Renal pelvis (tissue), 4 donors: ENCODE data around the gene CFLAR. TPM values are rescaled to one million over a fixed set of nuclear protein-coding genes. Genes with fewer than 3 reads are reported as not detected.

Experiments used
- DNase-seq: peaks from one replicate; pipeline ENCODE4 v3.0.0-alpha.2; 2013
- polyA plus RNA-seq, 3 donors: library from polyadenylated mRNA; unstranded; fragments of 120-200 nt; gene quantifications; one replicate each; pipeline ENCODE4 v1.2.1, GENCODE V29; 2013; ENCODE audit not compliant: insufficient read length in 3 of 3

Gene CFLAR
- polyA plus RNA-seq, 3 donors = 42.1 to 84.4 (median 81.6) TPM

DNA sequence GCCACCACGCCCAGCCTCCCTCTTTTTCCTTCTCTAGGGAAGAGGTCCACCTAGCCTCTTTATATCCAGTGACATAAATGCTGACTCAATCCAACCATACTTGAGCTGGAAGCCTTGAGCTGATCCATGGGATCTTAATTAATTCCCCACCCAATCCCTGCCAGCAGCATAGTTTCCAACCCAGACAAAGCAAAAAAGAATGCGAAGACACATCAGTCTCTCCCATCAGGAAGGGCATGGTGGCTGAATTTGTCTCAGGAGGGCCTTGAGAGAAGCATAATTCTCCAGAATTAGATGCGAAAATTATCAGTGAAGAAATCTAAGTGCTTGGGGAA is 89.5 kb downstream of the CFLAR start:
- DNase-seq = no peak

DNA sequence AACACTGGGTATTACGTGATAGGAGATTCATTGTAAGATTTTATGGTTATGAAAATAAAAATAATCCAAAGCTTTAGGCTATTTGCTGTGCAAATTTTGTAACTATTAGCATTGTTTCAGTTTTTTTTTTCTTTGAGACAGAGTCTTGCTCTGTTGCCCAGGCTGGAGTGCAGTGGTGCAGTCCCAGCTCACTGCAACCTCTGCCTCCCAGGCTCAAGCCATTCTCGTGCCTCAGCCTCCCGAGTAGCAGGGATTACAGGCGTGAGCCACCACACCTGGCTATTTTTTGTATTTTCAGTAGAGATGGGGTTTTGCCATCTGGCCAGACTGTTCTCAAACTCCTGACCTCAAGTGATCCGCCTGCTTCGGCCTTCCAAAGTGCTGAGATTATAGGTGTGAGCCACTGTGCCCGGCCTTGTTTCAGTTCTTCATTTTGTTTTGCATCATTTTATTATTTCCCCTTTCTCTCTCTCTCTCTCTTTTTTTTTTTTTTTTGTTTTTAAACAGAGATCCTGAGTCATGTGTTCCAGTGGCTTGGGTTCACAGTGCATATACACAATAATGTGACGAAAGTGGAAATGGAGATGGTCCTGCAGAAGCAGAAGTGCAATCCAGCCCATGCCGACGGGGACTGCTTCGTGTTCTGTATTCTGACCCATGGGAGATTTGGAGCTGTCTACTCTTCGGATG is 92.7 kb downstream of the CFLAR start:
- no peak for DNase-seq

DNA sequence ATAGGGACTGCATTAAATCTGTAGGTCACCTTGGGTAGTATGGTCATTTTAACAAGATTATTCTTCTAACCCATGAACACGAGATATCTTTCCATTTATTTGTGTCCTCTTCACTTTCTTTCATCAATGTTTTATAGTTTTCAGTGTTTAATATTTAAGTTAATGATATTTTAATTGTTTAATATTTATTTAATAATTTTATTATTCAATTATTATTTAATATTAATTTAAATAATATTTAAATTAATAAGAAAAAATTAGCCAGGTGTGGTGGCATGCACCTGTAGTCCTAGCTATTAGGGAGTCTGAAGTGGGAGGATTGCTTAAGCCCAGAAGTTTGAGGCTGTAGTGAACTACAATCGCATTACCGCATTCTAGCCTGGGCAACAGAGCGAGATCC is 100.0 kb downstream of the CFLAR start:
- DNase-seq = no peak

DNA sequence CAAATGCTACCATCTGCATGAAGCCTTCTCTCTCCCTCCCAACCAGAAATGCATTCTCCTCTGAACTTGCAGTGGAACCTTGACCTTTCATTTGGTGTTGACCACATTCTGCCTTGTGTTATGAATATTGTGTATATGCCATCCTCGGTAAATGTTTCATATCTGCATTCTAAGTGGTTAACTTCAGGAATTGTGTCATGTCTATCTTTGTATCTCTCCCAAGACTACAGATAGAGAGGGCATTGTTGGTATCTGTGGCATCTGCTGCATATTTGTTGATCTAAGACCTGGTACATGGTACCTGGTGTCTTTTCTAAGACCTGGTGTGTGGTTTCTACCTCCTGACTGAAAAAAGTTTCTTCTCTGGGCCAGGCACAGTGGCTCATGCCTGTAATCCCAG is 101.0 kb downstream of the CFLAR start:
- DNase-seq = no peak

DNA sequence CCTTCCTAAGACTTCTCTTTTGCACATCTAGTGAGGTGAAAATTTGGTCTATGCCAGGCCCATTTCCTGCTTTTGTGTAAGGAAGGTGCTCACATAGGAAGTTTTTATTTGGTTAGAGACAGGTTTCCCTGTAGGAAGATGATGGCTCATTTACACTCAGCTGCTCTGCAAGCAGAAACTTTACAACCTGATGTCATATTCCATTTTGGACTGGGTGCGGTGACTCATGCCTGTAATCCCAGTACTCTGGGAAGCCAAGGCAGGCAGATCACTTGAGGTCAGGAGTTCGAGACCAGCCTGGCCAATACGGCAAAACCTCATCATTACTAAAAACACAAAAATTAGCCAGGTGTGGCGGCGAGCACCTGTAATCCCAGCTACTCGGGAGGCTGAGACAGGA is 102.8 kb downstream of the CFLAR start:
- no peak for DNase-seq

DNA sequence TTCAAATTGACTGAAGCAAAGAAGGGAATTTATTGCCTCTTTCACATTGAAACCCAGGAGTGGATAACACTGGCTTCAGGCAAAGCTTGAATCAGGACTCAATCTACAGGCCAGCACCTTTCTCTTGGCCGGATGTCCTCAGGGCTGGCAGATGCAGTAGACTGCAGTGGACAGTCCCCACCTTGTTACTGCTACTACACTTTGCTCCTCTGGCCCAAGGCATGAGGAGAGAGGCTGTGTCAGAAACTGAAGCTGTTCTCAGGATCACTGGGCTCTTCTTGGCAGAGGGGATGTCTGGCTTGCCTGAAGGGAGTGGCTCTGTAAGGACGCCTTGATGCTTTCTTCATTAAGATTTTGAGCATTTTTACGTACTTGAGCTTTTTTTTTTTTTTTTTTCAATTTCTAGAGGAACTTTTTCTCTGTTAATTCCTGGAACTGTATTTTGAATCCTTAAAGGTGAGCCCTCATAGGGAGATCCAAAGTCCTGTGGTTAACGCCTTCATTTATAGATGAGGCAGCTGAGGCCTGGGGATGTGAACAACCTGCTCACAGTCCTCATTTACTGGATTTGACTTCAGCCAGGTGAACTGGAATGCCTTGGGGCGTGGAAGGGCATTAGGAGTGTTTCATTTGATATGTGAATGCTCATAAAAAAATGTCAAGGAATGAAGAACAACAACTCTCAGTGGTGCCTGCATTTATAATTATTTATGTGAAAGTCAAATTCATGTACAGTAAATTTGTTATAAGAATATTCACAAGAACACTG is 103.5 kb downstream of the CFLAR start:
- DNase-seq = no peak

DNA sequence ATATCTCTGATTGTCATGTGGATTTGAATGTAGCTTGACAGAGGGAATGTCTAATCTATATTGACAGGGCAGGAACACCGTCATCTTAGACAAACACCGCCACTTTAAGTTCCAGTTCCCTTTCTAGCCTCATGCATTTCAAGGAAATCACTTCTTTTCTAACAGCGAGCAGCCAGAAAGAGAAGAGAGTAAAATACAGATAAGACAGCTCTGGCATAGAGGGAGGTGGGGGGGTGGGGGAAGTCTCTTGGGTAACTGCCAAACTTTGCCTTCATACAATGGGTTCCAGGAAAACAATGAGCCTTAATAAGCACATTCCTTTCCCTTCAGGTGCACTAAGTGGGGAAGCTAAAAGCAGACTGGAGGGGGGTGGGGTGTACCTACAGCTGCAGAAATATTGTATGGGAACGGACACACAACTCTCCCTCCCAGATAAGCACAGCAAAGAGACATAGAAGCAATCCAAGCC is 104.2 kb downstream of the CFLAR start:
- DNase-seq = no peak

DNA sequence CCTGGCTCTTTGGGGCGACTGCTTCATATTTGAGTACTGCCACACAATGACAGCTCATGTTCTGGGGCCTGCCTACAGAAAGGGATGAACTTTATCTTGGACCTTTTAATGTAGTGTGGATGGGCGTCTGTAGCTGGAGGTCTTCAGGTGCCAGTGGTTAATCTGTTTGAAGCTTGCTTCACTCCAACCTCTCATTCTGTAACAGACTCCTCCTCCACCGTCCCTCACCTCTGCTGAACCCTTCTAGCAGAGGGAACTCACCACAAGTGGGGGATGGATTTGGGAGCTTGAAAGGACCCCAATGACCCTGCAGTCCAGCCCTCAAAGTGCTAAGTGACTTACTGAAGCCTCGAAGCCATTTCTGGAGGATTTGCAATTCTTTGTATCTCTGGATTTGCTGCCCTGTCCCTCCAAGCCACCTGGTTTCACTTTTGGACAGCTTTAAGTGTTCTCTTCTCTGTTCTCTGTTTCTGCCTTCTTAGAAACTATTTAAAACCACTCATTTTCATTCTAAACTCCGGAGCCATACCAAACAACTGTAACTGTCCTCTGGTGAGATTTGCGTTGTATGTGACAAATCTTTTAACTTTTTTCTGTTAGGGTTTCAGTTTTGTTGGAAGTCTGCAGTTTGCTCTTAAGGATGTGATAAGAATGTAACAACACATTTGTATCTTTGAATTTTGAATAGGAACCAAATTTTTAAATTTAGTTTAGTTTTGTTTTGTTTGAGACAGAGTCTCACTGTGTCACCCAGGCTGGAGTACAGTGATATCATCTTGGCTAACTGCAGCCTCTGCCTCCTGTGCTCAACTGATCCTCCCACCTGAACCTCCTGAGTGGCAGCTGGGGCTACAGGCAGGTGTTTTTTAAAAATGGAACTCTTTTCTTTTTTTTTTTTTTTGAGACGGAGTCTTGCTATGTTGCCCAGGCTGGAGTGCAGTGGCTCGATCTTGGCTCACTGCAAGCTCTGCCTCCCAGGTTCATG is 107.4 kb downstream of the CFLAR start:
- DNase-seq = no peak

Other genes with a start within 250 kb of the CFLAR start
- 10 to 100 TPM; 41.5 to 71.8 (median 66.6) TPM for gene PPIL3, start 227.1 kb upstream of the CFLAR start, polyA plus RNA-seq
- 10 to 100 TPM; 41.5 to 45.5 (median 45.3) TPM for gene NIF3L1, start 226.8 kb upstream of the CFLAR start, polyA plus RNA-seq
- gene ORC2, start 152.5 kb upstream of the CFLAR start, polyA plus RNA-seq = 10 to 100 TPM; 25.6 to 37.1 (median 34.0) TPM
- 10 to 100 TPM; 10.0 to 17.8 (median 16.3) TPM for gene HYCC2, start 44.5 kb upstream of the CFLAR start, polyA plus RNA-seq
- gene NDUFB3, start 44.2 kb upstream of the CFLAR start, polyA plus RNA-seq = 100 to 1,000 TPM in 2 of 3 donors, 10 to 100 TPM in 1; 97.3 to 119 (median 106) TPM
- 10 to 100 TPM in 2 of 3 donors, 1 to 10 TPM in 1; 7.0 to 11.1 (median 10.1) TPM for gene CASP10, start 67.0 kb downstream of the CFLAR start, polyA plus RNA-seq
- gene CASP8, start 144.4 kb downstream of the CFLAR start, polyA plus RNA-seq = 10 to 100 TPM; 11.5 to 14.3 (median 12.8) TPM
- 1 to 10 TPM; 1.6 to 4.8 (median 2.9) TPM for gene FLACC1, start 241.2 kb downstream of the CFLAR start, polyA plus RNA-seq